GM12873 (cell line): ENCODE results near the gene LY86.

Experiments
- TF ChIP-seq, protein P1 (sequence below): IDR thresholded peaks from 2 replicates; pipeline ENCODE4 v1.5.1; 2012; ENCODE audit warnings: low read depth, mild to moderate bottlenecking, moderate library complexity, low read length, control low read depth; ENCODE audit not compliant: insufficient read depth; ENCODE audit errors: missing control alignments

Gene LY86

DNA sequence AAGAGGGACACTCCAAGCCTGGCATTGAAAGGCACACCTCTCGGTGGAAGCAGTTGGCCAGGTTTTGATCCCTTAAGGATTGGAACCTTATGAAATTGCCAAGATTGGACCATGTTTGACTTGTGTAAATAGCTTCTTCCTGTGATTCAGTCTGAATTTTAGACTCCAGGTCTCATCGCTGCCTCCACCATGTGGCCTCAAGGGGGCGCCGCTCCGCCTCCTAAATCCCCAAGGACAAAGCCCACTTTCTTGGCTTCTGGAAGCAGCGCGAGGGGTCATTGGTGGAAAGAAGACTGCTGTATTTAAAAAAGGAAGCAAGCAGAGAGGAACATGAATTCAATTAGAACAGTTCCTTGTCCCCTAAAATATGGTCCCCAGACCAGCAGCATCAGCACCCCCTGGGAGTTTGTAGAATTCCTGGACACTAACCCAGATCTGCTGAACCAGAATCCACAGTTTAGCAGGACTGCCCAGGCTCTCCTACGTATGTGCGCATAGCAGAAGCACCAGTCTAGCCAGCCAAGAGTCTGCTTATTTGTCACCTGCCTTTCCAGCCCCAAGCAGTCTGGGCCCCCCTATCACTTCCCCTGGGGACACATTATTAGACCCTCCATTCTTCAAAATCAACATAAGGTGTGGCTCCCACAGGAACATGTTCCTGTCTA lies 108.5 kb downstream of the LY86 start:
- TF ChIP-seq, protein P1, sequence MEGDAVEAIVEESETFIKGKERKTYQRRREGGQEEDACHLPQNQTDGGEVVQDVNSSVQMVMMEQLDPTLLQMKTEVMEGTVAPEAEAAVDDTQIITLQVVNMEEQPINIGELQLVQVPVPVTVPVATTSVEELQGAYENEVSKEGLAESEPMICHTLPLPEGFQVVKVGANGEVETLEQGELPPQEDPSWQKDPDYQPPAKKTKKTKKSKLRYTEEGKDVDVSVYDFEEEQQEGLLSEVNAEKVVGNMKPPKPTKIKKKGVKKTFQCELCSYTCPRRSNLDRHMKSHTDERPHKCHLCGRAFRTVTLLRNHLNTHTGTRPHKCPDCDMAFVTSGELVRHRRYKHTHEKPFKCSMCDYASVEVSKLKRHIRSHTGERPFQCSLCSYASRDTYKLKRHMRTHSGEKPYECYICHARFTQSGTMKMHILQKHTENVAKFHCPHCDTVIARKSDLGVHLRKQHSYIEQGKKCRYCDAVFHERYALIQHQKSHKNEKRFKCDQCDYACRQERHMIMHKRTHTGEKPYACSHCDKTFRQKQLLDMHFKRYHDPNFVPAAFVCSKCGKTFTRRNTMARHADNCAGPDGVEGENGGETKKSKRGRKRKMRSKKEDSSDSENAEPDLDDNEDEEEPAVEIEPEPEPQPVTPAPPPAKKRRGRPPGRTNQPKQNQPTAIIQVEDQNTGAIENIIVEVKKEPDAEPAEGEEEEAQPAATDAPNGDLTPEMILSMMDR = peak; percentile 85

- TF ChIP-seq, protein P1 = no peak
These were observed 109.1 kb downstream of the LY86 start for GRCh38 chr6:6697620-6698019.

DNA sequence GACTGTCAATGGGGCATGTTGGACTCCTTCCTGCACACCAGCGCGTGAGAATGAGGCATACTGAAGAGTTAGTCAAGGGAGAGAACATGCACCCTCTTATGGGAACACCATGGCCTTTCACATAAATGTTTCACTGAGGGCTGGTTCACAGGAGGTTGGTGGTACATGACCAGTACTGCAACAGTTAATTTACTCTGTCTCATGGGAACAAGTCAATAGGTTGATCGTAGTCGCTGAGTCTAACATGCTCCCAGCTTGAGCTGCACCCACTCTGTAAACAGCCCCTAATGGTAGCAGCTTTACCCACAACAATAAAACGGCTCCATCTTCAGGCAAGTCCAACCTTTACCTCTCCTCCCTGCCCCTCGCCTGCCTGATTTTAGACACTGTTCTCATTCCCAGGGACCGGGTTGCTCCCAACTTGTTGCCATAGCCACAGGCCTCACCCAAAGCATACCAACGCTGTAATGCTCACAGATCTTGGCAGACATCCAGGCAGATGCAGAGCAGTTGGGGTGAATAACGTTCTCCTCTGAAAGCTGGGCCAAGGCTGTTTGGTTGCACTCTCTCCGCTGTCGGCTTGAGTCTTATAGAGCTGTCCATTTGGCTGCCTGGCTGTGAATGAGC lies 111.3 kb downstream of the LY86 start:
- TF ChIP-seq, protein P1 = no peak

DNA sequence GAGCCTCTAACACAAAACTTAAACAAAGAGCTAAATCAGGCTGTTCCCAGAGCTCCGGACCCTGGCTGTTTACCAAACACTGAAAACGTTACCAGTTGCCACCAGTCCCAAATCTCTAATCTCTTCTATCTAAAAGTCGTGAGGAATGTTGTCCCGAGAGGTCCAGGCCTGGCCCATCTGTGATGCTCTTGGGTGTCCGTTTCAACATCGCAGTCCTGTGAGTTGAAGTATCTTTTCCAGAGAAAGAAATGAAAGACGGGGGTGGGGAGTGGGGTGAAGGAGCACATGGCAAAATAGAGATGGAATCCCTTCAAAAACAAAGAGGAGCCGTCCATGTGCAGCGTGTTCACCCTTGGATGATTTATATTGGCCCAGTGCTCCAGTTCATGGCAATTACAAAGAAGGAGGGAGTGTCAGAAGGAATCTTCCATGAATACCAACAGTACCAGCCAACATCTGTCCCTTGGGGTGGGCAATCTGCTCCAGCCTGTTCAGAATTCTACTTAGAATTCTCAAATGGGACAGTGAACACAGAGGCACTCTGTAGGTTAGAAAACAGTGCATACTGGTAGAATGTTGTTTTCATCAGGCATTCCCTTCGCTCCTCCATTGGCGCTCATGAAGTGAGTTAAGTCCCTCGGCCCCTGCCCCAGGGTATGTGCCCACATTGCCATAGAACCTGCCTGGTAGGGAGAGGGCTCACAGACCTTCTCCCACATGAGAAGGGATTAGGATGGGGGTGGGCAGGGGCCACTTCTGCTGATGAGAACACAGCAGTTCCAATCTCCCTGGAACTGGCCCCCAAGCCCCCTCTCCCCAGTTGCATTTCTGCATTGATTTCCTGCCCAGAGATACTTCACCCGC lies 112.1 kb downstream of the LY86 start:
- TF ChIP-seq, protein P1 = no peak

GRCh38 chr6:6701864-6702263 lies 113.3 kb downstream of the LY86 start:
- TF ChIP-seq, protein P1 = no peak

- TF ChIP-seq, protein P1 = no peak
These were observed 115.2 kb downstream of the LY86 start for GRCh38 chr6:6703699-6704098.
